Nephron progenitor cell (in vitro differentiated cells): Measurements from ENCODE around the gene CALML5.

Experiments
- DNase-seq: peaks from one replicate; pipeline ENCODE4 v3.0.0; 2021
- H3K27ac Mint-ChIP-seq: 2 replicates; pipeline ENCODE4 v1.8.0; 2021; ENCODE audit warnings: mild to moderate bottlenecking, moderate library complexity, mixed read lengths
- H3K27me3 Mint-ChIP-seq: 2 replicates; pipeline ENCODE4 v1.8.0; 2021; ENCODE audit warnings: mild to moderate bottlenecking, low read depth, mixed read lengths; ENCODE audit not compliant: poor library complexity
- H3K36me3 Mint-ChIP-seq: 2 replicates; pipeline ENCODE4 v1.8.0; 2021; ENCODE audit warnings: low read depth, mixed read lengths
- H3K4me1 Mint-ChIP-seq: 2 replicates; pipeline ENCODE4 v1.8.0; 2021; ENCODE audit warnings: mixed read lengths
- H3K4me3 Mint-ChIP-seq: 2 replicates; pipeline ENCODE4 v1.8.0; 2021; ENCODE audit warnings: mild to moderate bottlenecking, moderate library complexity, mixed read lengths
- H3K9me3 Mint-ChIP-seq: 2 replicates; pipeline ENCODE4 v1.8.0; 2021; ENCODE audit warnings: mild to moderate bottlenecking, moderate library complexity, mixed read lengths
- CTCF ChIP-seq: fragments of 200-600 bp; sonication (generic); IDR thresholded peaks from 2 replicates; pipeline ENCODE4 v1.5.0; 2021; ENCODE audit warnings: antibody characterized with exemption

The CALML5 gene

GRCh38 chr10:5456563-5456962 lies 42.8 kb downstream of the CALML5 start:
- peaks cover 91% of the 10 kb centered on the region for H3K36me3 Mint-ChIP-seq
- H3K4me1 Mint-ChIP-seq: peaks cover 35% of the 10 kb centered on the region
- H3K4me3 Mint-ChIP-seq: no peak overlapping the region
- no peak overlapping the region for H3K27ac Mint-ChIP-seq
- peaks cover 7% of the 10 kb centered on the region for H3K9me3 Mint-ChIP-seq
- no peaks in the 10 kb centered on the region for H3K27me3 Mint-ChIP-seq
- no peak for TF ChIP-seq CTCF
- DNase-seq: no peak

- H3K4me1 Mint-ChIP-seq: peaks cover 45% of the 10 kb centered on the region
- no peaks in the 10 kb centered on the region for H3K27me3 Mint-ChIP-seq
- H3K9me3 Mint-ChIP-seq: no peaks in the 10 kb centered on the region
- peaks cover 70% of the 10 kb centered on the region for H3K36me3 Mint-ChIP-seq
- peak overlapping the region; percentile 58 for H3K27ac Mint-ChIP-seq
- TF ChIP-seq CTCF: no peak
- DNase-seq: no peak
- H3K4me3 Mint-ChIP-seq: no peak overlapping the region
Measured at GRCh38 chr10:5453749-5454489, 45.5 kb downstream of the CALML5 start.

GRCh38 chr10:5450605-5451384 lies 48.6 kb downstream of the CALML5 start:
- Mint-ChIP-seq H3K27me3 (no peaks in the 10 kb centered on the region), H3K4me3 (no peak overlapping the region), H3K9me3 (no peaks in the 10 kb centered on the region), H3K27ac (no peak overlapping the region), H3K4me1 (peaks cover 74% of the 10 kb centered on the region), H3K36me3 (peaks cover 44% of the 10 kb centered on the region)
- TF ChIP-seq CTCF: no peak
- DNase-seq: no peak

GRCh38 chr10:5449823-5450222 lies 49.5 kb downstream of the CALML5 start:
- peaks cover 34% of the 10 kb centered on the region for H3K36me3 Mint-ChIP-seq
- no peaks in the 10 kb centered on the region for H3K9me3 Mint-ChIP-seq
- H3K27me3 Mint-ChIP-seq: no peaks in the 10 kb centered on the region
- peaks cover 75% of the 10 kb centered on the region for H3K4me1 Mint-ChIP-seq
- peak overlapping the region; percentile 62 for H3K4me3 Mint-ChIP-seq
- peak overlapping the region; percentile 93 for H3K27ac Mint-ChIP-seq
- TF ChIP-seq CTCF: no peak
- no peak for DNase-seq

GRCh38 chr10:5449227-5449626 lies 50.1 kb downstream of the CALML5 start:
- no peak for TF ChIP-seq CTCF
- no peaks in the 10 kb centered on the region for H3K27me3 Mint-ChIP-seq
- no peaks in the 10 kb centered on the region for H3K9me3 Mint-ChIP-seq
- no peak for DNase-seq
- H3K4me1 Mint-ChIP-seq: peaks cover 72% of the 10 kb centered on the region
- H3K4me3 Mint-ChIP-seq: peak overlapping the region; percentile 68
- peaks cover 28% of the 10 kb centered on the region for H3K36me3 Mint-ChIP-seq
- H3K27ac Mint-ChIP-seq: no peak overlapping the region
